Measurements from ENCODE around the gene HOXA7. TPM values are rescaled to one million over a fixed set of nuclear protein-coding genes. Genes with fewer than 3 reads are reported as not detected.

HOXA7 gene
- total and polyA plus RNA-seq, 10 of the 15 experiments (the other 5 are each of a cell fraction or from before 2014, with no cell fraction given), result not detected

- intact Hi-C loops (cut with micrococcal nuclease; ENCODE audit: unreplicated experiment), result loop anchor here (1.0 to 5.0 kb wide), 6 partner anchors 303 to 1268 kb away; no protein-coding TSS in a partner anchor
- Histone ChIP-seq H2AFZ (ENCODE audit: control insufficient read depth, low read depth, low read length) (peak overlapping the region; percentile 91), H3K79me2 (ENCODE audit: control insufficient read depth, insufficient read depth, low read length) (no peaks in the 10 kb centered on the region), H3K4me2 (ENCODE audit: control insufficient read depth, insufficient read depth) (peak overlapping the region; percentile 90), H3K9me3 (replicated peaks; ENCODE audit: control insufficient read depth, insufficient read depth, low read length) (peaks cover 2% of the 10 kb centered on the region; the same call in 1 of the 3 replicates), H3K27me3 (replicated peaks in 1 of 2; ENCODE audit: control insufficient read depth in 2 of 2, insufficient read depth in 2 of 2, low read length in 1 of 2) (peaks cover 17 to 38% of the 10 kb centered on the region in 2 experiments), H3K9ac (ENCODE audit: control insufficient read depth, insufficient read depth, low read length) (peak overlapping the region; percentile 30; the same call in 1 of the 2 replicates), H3K4me1 (ENCODE audit: control insufficient read depth, insufficient read depth, low read length) (no peaks in the 10 kb centered on the region), H3K36me3 (ENCODE audit: control insufficient read depth in 2 of 2, insufficient read depth in 2 of 2, low read length in 1 of 2) (no peaks in the 10 kb centered on the region), H3K27ac (ENCODE audit: control insufficient read depth, insufficient read depth) (no peak overlapping the region), H4K20me1 (ENCODE audit: control insufficient read depth, insufficient read depth) (no peaks in the 10 kb centered on the region), H3K4me3 (peak overlapping the region; percentile 72)
- 3% methylated on average over 45 of the region's 54 CpGs for WGBS (ENCODE audit: insufficient coverage, insufficient replicate concordance, low lambda C conversion rate, missing lambda C conversion rate)
- POLR2A ChIA-PET, result interaction anchor here (0.6 to 1.0 kb wide), 3 partner anchors 294 to 1599 kb away, joined by 3 to 5 read pairs (median 3); no protein-coding TSS in a partner anchor
- peak; percentile 96 for FAIRE-seq
- no TSS peak for BruUV-seq (replicated peaks)
- ATAC-seq, result peak; percentile 89
- SMC1A ChIA-PET (ENCODE audit: uncharacterized antibody, unreplicated experiment), result interaction anchor here (0.6 to 2.2 kb wide), 16 partner anchors 10 to 1268 kb away, joined by 3 to 15 read pairs (median 4); no protein-coding TSS in a partner anchor
- in situ Hi-C loops (cut with MboI), result loop anchor here (25.0 kb wide), 1 partner anchor 1073 kb away; no protein-coding TSS in a partner anchor
- RAD21 ChIA-PET (ENCODE audit: unreplicated experiment), result interaction anchor here (0.6 to 3.8 kb wide), 18 partner anchors 11 to 1268 kb away, joined by 3 to 46 read pairs (median 4); partner anchors contain the start of genes HOXA1 and SNX10
- peak; percentile 23 for DNase-seq (ENCODE audit: low read depth, low spot score)
- CTCF ChIA-PET, result interaction anchor here (0.6 to 4.6 kb wide), 30 partner anchors 10 to 1433 kb away, joined by 3 to 100 read pairs (median 4); partner anchors contain the start of gene HOXA3
- no peak for TF ChIP-seq POLR2AphosphoS2 (IDR thresholded peaks at IDR 0.05; ENCODE audit: low read depth, low read length)
- no peak for TF ChIP-seq CBFB (IDR thresholded peaks at IDR 0.05; ENCODE audit: low read depth)
- TF ChIP-seq NR2C2 (IDR thresholded peaks at IDR 0.05; ENCODE audit: borderline replicate concordance, control insufficient read depth, insufficient read length, low read depth), result no peak
- no peak for TF ChIP-seq USF2 (IDR thresholded peaks at IDR 0.05; ENCODE audit: borderline replicate concordance, low read depth, low read length)
- no peak for TF ChIP-seq ZNF217 (IDR thresholded peaks at IDR 0.05)
- TF ChIP-seq ZZZ3 (IDR thresholded peaks at IDR 0.05; ENCODE audit: control insufficient read depth, insufficient read length, low read depth), result no peak
- no peak for TF ChIP-seq PAX8 (IDR thresholded peaks at IDR 0.05)
- TF ChIP-seq NKRF (conservative IDR thresholded peaks at IDR 0.05), result no peak
- TF ChIP-seq IRF3 (IDR thresholded peaks at IDR 0.05), result 0 out of 2 replicates have a peak, but pooled peaks have one; percentile 43
- TF ChIP-seq PAX5 (IDR thresholded peaks at IDR 0.05; ENCODE audit: borderline replicate concordance, low read depth, low read length), result no peak
- TF ChIP-seq CEBPZ (IDR thresholded peaks at IDR 0.05; ENCODE audit: low read depth, low read length), result no peak
- TF ChIP-seq ZNF207 (IDR thresholded peaks at IDR 0.05; ENCODE audit: borderline replicate concordance), result 0 out of 2 replicates have a peak, but pooled peaks have one; percentile 26
- TF ChIP-seq USF1 (IDR thresholded peaks at IDR 0.05; ENCODE audit: borderline replicate concordance, extremely low read length, insufficient read depth, low read depth, low read length), result no peak
- peak; percentile 78; the same call in 1 of the 2 replicates for TF ChIP-seq SMARCA5 (IDR thresholded peaks at IDR 0.05)
These were observed 4.2 kb upstream of the HOXA7 start for GRCh38 chr7:27160546-27161213.
